ENCODE results near the gene TMEM184A. TPM values are rescaled to one million over a fixed set of nuclear protein-coding genes. Genes with fewer than 3 reads are reported as not detected.

TMEM184A gene
- total RNA-seq, 1 donor from 2014 or later, result 0.27 TPM

- Mint-ChIP-seq H3K4me3 (ENCODE audit: unreplicated experiment) (peak overlapping the region; percentile 83), H3K36me3 (ENCODE audit: unreplicated experiment) (peaks cover 2% of the 10 kb centered on the region), H3K9me3 (ENCODE audit: unreplicated experiment) (no peaks in the 10 kb centered on the region), H3K4me1 (ENCODE audit: unreplicated experiment) (peaks cover 57% of the 10 kb centered on the region), H3K27me3 (ENCODE audit: unreplicated experiment) (no peaks in the 10 kb centered on the region), H3K27ac (ENCODE audit: unreplicated experiment) (peak overlapping the region; percentile 97)
- no peak for TF ChIP-seq CTCF (IDR thresholded peaks at IDR 0.05)
- DNase-seq (ENCODE audit: extremely low spot score, unreplicated experiment), result no peak
Observed at GRCh38 chr7:1533547-1534329, 22.3 kb downstream of the TMEM184A start.

GRCh38 chr7:1533255-1533546, 22.8 kb downstream of the TMEM184A start:
- peak overlapping the region; percentile 83 for H3K4me3 Mint-ChIP-seq (ENCODE audit: unreplicated experiment)
- H3K4me1 Mint-ChIP-seq (ENCODE audit: unreplicated experiment), result peaks cover 56% of the 10 kb centered on the region
- H3K9me3 Mint-ChIP-seq (ENCODE audit: unreplicated experiment), result no peaks in the 10 kb centered on the region
- no peaks in the 10 kb centered on the region for H3K27me3 Mint-ChIP-seq (ENCODE audit: unreplicated experiment)
- peaks cover 2% of the 10 kb centered on the region for H3K36me3 Mint-ChIP-seq (ENCODE audit: unreplicated experiment)
- TF ChIP-seq CTCF (IDR thresholded peaks at IDR 0.05), result no peak
- no peak for DNase-seq (ENCODE audit: extremely low spot score, unreplicated experiment)
- H3K27ac Mint-ChIP-seq (ENCODE audit: unreplicated experiment), result peak overlapping the region; percentile 97

DNA sequence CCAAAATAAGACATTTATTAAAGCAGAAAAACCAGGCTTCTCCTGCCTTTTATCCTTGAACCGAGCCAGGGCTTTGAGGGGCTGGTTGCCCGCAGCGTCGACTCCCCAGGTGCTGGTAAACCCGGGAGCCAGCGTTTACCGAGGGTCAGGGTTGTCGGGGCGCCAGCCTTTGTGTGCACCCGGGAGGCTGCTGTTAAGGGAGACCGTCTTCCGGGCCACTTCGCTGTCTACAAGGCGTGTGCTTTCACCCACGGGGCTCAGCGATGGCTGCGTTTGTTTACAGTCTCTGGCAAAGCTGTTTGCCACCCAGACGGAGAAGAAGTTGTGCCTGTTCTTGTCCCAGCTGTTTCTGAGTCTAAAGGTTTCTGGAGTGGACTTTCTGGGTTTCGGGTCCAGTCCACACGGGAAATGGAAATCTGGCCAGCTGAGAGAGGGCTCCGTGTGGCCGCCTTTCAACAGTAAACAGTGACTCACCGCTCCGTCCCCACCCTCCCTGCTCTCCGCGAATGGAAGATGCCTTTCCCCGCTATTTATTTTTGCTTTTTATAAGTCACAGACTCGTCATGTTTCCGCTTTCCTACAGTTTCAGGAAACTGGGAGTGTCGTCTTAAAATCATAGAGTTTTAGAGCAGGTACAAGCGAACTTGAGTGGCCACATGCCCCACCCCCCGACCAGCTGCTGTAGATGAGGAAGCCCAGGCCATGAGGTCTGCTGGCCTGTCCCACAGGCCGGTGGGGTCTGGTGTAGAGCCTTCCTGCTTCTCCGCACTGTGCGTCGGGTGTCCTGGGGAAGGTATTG, 23.4 kb downstream of the TMEM184A start:
- no peak for DNase-seq (ENCODE audit: extremely low spot score, unreplicated experiment)
- Mint-ChIP-seq H3K4me1 (ENCODE audit: unreplicated experiment) (peaks cover 51% of the 10 kb centered on the region), H3K4me3 (ENCODE audit: unreplicated experiment) (peak overlapping the region; percentile 83), H3K9me3 (ENCODE audit: unreplicated experiment) (no peaks in the 10 kb centered on the region), H3K27me3 (ENCODE audit: unreplicated experiment) (no peaks in the 10 kb centered on the region), H3K36me3 (ENCODE audit: unreplicated experiment) (no peaks in the 10 kb centered on the region), H3K27ac (ENCODE audit: unreplicated experiment) (peak overlapping the region; percentile 97)
- no peak for TF ChIP-seq CTCF (IDR thresholded peaks at IDR 0.05)

DNA sequence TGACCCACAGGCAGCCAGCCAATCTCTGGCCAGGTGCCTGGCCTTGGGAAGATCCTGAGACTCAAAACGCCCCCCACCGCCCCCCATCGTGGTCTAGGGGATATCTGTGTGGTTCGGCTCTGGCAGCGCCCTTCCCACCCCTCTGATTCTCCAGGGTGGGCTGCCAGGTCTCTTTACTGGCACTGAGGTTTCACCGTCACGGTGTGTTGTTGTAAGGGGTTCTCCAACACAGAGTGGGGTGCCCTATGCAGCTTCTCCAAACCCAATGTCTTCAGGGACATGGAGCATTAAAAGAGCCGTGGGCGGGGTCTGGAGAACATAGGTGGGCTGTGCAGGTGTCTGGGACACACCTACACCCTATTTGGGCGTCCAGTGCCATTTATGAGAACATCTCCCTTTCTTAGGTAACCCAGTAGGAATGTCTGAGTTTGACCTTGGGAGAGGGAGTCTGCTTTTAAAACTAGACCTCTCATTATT, 24.0 kb downstream of the TMEM184A start:
- no peak for DNase-seq (ENCODE audit: extremely low spot score, unreplicated experiment)
- H3K27me3 Mint-ChIP-seq (ENCODE audit: unreplicated experiment), result no peaks in the 10 kb centered on the region
- no peaks in the 10 kb centered on the region for H3K9me3 Mint-ChIP-seq (ENCODE audit: unreplicated experiment)
- H3K4me3 Mint-ChIP-seq (ENCODE audit: unreplicated experiment), result peak overlapping the region; percentile 83
- no peaks in the 10 kb centered on the region for H3K36me3 Mint-ChIP-seq (ENCODE audit: unreplicated experiment)
- H3K27ac Mint-ChIP-seq (ENCODE audit: unreplicated experiment), result peak overlapping the region; percentile 97
- TF ChIP-seq CTCF (IDR thresholded peaks at IDR 0.05), result no peak
- H3K4me1 Mint-ChIP-seq (ENCODE audit: unreplicated experiment), result peaks cover 47% of the 10 kb centered on the region

Data from osteocyte (in vitro differentiated cells).